ENCODE data around the gene FOXL1.

The FOXL1 gene

GRCh38 chr16:86549076-86549892 is 29.1 kb upstream of the FOXL1 start:
- no peak for FAIRE-seq

- FAIRE-seq = no peak
Measured at GRCh38 chr16:86549893-86550190, 28.5 kb upstream of the FOXL1 start.

GRCh38 chr16:86550281-86550680 is 28.1 kb upstream of the FOXL1 start:
- no peak for FAIRE-seq

- FAIRE-seq = no peak
Measured at GRCh38 chr16:86553356-86553755, 25.0 kb upstream of the FOXL1 start.

- FAIRE-seq = no peak
Measured at GRCh38 chr16:86554599-86554916, 23.8 kb upstream of the FOXL1 start.

GRCh38 chr16:86554917-86555703 is 23.2 kb upstream of the FOXL1 start, which contains the start of gene MTHFSD:
Gene MTHFSD, minus strand, starts transcription at chr16:86555235. Its CDS starts 51 bp downstream, at chr16:86555184.
- FAIRE-seq = no peak

- no peak for FAIRE-seq
Measured at GRCh38 chr16:86555704-86556075, 22.7 kb upstream of the FOXL1 start.

GRCh38 chr16:86556576-86556975 is 21.8 kb upstream of the FOXL1 start:
- FAIRE-seq = no peak

GRCh38 chr16:86557587-86557986 is 20.8 kb upstream of the FOXL1 start:
- FAIRE-seq = no peak

- FAIRE-seq = no peak
Measured at GRCh38 chr16:86558355-86559193, 19.8 kb upstream of the FOXL1 start.

- no peak for FAIRE-seq
Measured at GRCh38 chr16:86559802-86560305, 18.5 kb upstream of the FOXL1 start.

GRCh38 chr16:86562356-86562755 is 16.0 kb upstream of the FOXL1 start:
- FAIRE-seq = no peak

- FAIRE-seq = peak; percentile 93
Measured at GRCh38 chr16:86563469-86564345, 14.6 kb upstream of the FOXL1 start.

- no peak for FAIRE-seq
Measured at GRCh38 chr16:86565181-86565631, 13.1 kb upstream of the FOXL1 start.

GRCh38 chr16:86565644-86566511 is 12.5 kb upstream of the FOXL1 start:
- no peak for FAIRE-seq

- peak; percentile 84 for FAIRE-seq
Measured at GRCh38 chr16:86566601-86566965, 11.8 kb upstream of the FOXL1 start, which contains the start of gene FOXC2. Gene FOXC2, plus strand, starts transcription at chr16:86566829. Its CDS starts 507 bp downstream, at chr16:86567336.

GRCh38 chr16:86566966-86567700 is 11.2 kb upstream of the FOXL1 start:
- FAIRE-seq = no peak

GRCh38 chr16:86567701-86568581 is 10.4 kb upstream of the FOXL1 start:
- no peak for FAIRE-seq

Data from G401.6 (cell line).